NCI-H526 (cell line): ENCODE measurements around the gene FGD5.

Source experiments
- DNase-seq, 2 experiments: peaks; one replicate each; lab custom pipeline; 2025; lab: John Stamatoyannopoulos, UW

FGD5 gene

DNA sequence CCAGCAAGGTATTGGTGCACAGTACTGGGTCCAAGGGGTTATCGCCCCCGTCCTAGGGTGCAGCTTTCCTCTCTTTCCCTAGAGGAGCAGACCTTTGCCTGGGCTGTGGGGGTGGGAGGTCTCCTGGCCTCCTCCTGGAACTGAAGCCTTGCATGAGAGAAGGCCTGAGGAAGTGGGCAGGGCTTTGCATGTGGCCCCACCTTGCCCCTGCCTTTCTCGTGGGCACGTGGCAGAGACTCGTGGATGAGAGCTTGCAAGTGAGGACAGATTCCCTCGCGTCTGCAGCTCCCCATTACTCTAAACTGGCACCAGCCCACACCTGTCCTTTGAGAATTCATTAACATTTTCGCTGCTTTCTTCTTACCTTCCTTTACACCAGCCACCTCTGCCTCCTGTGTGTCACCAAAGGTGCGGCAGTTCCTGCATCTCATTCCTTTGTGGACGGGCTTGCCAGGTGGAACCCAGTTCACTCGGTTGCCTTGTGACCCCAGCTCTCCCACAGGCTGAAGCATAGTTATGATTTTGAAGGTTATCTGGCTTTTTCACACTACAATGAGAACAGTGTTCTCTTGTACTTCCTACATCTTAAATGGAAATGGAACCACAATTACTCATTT, 87.7 kb downstream of the FGD5 start:
- no peak for DNase-seq

DNA sequence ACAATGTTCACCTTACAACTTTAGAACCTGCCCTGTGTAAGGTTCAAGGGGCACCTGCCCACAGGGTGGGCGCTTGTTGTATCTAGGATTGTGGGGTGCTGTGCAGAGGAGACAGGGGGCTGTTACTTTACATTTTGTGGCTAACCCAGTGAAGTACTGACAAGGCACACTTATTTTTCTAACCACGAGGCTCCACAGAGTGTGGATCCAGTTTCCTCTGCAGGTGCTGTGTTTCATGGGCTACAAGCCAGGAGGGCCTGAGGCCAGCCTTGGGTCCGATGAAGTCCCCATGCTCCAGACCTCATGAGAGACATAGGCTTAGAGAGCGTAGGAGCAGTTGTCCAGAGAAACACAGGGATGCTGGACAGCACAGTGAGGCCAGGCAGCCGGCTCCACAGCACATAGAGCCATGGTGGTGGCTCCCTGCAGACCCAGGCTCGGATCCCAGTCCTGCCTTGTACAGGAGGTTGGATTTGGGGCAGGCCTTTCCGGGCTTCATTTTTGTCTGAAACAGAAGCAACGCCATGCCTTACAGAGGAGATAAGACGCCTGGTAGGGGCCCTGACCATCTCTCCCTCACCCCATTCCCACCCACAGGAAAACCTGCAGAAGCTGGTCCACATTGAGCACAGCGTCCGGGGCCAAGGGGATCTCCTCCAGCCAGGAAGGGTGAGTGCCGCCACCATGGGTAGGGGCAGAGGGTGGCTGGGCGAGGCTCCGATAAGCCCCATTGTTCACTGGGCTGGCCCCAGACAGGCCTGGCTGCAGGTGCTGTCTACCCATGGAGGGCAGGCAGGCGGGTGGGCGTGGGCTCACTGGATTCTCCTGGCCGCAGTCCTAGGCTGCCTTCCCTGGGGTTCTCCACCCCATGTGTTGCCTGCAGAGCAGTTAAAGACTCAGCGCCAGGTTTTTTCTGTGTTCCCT, 88.5 kb downstream of the FGD5 start:
- DNase-seq, result no peak

DNA sequence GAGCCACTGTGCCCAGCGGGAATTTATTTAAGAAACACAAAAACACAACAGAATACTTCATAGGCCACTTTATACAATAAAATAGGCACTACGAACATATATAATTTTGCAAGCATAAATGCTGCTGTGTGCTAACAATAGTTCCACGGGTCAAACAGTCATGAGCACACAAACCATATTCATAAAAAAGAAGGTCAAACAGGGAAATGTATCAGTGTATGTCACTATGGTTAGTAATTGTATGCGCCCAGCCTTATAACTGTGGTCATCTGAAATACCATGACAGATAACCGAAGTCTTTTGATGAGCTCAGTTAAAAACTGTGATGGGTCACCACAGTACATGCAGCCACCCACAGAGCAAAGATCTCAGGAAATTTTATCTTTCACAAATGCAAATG, 90.5 kb downstream of the FGD5 start:
- DNase-seq, result no peak

DNA sequence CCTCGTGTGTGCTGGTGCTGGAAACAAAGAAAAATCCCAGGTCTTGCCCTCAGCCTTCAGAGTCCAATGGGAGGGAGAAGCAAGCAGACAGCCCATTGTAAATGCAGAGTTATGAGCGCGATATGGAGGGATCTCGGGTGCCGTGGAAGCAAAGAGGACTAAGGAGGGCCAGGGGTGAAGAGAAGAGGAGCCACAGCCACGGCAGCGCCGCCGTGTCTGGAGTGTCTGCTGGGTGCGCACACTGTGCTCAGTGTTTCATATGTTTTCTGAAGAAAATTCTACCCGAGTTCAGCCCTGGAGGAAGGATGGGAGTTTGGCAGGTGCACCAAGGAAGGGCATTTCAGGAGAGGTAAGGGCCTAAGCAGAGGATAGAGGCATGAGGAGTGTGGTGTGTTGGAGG, 92.9 kb downstream of the FGD5 start:
- no peak for DNase-seq

DNA sequence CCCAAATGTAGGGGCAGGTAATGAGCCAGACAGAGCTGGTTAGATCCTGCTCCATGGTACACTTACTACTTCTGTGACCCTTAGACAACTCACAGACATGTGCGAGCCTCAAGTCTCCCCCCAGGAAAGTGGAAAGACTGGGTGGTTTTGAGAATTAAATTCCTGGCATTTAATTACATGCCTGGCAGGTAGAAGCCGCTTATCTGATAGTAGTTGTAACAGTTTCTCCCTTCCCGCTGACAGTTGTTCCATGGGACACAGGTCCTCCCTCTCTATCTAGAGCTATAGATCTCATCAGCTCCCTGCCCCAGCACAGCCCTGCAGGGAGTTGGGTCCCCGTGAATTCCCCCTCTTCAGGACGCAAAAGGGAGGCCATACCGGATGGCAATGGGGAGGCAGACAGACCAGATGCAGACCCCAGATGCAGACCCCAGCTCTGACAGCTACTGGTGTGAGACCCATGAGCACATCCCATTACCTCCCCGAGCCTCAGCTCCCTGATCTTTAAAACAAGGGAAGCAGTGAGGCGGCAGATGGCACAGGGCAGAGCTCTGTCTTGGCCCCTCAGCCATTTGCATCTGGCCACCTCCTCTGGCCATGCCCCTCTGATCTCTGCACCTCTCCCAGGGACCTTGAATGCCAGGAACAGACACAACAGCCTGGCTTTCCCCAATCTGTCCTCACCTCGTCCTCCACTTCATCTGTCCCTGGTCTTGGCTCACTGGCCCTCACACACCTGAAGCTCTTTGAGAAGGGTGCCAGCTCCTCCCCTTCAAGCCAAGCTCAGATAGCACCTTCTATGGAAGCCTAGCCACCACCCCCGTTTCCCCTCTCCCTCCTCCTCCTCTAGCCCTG, 94.5 kb downstream of the FGD5 start:
- DNase-seq, result no peak

DNA sequence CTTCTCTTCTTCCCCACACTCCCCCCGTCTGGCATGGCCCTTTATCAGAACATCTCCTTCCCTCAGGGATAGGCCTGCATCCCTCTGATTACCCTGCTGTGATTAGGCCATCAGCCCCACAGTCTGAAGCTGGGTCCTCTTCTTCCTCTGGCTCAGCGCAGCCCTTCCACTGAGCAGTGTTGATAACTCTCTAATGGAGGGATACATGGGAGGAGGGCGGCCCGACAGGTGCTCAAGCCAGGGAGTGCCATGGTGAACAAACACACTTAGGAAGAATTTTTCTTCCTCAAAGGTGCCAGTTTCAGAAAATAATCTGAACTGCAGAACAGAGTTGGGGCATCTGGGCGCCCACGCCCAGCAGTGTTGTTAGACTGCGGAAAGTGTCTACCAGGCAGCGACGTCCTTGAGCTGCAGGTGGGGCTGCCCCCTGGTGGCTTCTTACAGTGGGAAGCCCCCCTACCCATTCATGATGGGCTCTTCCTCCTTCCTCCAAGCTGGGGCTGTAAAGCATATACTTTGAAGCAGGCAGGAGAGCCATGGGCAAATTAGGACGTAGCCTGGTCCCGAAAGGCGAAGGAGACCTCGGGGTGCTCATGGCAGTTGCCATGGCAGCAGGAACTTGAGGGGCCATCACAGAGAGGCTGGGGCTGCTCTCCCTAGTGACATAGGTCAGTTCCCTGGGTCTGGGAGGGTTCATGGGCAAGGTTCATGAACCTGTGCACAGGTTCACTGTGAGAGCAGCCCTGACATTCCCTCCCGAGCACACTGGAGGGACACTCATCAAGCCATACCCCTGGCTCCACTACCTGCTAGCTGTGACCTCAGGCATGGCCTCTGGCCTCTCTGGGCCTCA, 95.4 kb downstream of the FGD5 start:
- DNase-seq, result peak in 1 of 2 experiments; percentile 10

DNA sequence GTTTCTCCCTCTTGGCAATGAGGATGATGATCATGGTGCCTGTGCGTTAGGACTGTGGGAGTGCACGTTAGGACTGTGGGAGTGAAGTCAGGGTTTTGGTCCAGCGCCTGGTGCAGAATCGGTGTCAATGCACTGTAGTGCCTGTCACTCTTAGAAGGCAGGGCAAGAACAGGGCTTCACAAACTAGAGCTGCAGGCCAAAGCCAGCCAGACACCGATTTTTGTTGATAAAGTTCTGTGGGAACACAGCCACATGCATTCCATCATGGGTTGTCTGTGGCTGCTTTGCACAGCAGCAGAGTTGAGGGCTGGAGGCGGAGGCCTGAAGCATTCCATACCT, 96.0 kb downstream of the FGD5 start:
- no peak for DNase-seq

DNA sequence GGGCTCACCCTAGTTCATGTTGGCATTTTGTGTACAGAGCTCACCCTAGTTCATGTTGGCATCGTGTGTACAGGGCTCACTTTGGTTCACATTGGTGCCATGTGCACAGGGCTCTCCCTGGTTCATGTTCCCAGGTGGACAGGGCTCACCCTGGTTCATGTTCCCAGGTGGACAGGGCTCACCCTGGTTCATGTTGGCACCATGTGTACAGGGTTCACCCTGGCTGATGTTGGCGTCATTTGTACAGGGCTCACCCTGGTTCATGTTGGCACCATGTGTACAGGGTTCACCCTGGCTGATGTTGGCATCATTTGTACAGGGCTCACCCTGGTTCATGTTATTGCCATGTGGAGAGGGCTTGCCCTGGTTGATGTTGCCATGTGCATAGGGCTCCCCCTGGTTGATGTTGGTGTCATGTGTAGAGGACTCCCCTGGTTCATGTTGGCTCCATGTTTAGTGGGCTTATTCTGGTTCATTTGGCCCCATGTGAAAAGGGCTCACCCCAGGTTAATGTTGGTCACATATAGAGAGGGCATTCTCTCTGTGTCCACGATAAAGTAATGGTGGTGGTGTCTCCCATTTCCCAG, 97.0 kb downstream of the FGD5 start:
- DNase-seq, result peak in 1 of 2 experiments; percentile 12

DNA sequence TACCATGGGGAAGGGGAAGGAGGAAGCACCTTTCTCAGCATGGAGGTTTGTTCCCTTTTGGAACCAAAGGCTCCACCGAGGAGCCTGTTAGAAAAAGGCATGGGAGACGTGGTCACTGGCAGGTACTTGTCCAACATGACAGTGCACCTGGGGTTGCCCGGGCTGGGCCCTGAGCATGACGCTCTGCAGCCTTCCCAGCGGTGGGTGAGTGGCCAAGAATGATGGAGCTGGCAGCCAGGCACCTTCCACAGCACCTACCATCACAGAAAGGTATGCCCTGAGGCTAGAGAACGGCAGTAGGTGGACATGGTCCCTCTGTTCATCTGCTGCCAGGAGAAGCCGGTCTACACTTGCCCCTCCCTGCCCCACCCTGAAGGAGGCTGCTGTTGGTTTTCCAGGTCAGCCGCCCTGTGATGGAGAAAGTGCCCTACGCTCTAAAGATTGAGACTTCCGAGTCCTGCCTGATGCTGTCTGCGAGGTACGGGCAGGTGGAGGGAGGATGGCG, 99.6 kb downstream of the FGD5 start:
- no peak for DNase-seq

DNA sequence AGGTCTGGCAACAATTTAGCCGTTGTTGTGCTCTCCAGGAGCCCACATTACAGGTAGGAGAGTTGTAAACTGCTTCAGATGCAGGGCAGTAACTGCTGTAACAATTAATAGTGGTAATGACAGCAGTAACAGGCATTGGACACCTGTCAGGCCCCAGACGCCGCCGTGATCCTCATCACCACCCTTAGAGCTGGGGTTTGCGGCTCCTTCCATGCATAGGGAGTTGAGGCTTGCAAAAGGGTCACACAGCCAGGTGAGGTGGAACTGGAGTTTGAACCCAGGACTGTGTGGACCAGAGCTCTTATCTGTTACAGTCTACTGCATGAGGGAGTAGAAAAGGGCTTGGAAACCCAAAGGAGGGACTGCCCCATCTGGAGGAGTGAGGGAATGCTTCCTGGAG, 101.8 kb downstream of the FGD5 start:
- DNase-seq, result no peak

DNA sequence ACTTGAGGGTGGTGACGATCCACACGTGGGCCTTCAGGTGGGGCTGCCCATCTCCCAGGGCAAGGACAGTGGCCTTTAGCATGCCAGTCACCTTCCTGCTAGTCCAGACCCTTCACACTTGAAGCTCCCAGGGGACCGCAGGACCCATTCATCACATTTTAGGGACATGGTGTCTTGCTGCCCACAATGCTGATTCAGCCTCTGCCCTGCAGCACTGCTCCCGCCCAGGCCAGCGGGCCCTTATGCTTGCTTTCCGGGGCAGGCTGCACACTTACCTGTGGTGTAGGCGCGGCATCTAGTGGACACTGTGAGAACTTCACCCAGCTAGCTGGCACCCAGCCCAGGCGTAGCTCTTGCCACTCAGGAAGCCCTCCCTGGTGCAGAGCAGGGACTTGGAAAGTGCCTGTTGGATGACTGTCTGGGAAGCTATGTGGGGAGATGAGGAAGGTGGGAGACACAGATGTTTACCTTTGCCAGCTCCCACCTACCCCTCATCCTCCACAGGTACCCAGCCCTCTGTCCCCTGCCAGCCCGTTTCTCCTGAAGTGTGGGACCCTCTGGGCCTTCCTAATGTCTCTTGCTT, 102.4 kb downstream of the FGD5 start:
- peak; percentile 34 to 86 for DNase-seq

DNA sequence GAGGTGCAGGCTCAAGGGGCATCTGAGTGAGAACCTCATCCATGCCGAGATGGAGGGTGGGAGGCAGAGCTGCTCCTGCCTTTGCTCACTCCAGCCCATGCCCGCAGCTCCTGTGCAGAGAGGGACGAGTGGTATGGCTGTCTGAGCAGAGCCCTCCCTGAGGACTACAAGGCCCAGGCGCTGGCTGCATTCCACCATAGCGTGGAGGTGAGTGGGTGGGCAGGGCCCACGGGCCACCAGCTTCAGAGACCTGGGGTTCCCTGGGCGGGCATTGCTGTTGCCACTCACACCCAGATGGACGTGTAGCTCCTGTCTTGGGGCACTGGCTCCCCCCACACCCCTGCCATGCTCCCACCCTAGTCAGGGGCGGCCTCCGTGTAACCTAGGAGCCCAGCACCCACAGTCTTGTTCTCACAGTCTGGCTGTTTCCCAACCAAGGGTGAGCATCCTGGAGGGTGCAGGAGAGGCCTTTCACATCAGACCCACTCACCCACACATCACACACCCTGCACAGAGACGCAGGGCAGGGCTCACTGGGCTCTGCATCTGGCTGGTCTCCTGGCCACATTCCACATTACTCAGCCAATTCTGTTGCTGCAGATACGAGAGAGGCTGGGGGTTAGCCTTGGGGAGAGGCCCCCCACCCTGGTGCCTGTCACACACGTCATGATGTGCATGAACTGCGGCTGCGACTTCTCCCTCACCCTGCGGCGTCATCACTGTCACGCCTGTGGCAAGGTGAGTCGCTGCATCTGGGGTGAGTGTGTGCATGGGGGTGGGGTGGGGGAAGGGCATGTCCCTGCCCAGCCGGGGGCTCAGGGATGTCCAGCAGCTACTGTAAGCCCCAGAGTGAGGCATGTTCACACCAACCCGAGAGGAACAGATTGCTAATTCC, 103.3 kb downstream of the FGD5 start:
- DNase-seq, result no peak

DNA sequence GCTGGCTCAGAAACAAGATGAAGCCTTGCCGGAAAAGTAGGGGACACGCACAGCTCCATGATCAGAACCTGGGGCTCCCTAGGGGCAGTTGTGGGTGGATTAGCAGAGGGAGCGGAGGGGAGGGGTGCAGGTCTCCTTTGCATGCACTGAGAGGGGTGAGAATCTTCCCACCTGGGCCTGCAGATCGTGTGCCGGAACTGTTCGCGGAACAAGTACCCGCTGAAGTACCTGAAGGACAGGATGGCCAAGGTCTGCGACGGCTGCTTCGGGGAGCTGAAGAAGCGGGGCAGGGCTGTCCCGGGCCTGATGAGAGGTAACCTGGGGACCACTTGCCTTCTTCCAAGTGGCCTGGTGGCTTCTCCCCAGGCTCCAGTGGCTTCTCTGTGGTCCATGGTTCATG, 104.1 kb downstream of the FGD5 start:
- DNase-seq, result no peak

DNA sequence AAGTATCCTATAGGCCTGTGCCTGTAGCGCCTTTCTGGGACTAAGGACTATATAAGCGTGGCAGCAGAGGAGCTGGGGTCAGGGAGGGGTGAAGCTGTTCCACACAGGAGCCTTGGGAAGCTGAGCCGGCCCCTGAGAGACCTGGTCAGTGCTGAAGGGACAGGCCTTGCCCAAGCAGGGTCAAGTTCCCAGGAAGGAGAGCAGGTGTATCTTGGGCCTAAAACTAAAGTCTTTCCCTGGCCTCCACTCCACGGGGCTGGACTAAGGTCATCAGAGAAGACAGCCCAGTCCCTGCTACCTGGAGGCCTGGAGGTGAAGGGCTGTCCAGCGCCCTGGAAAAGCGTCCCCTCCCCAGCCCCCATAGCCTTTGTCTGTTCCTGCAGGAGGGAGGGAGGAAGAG, 104.7 kb downstream of the FGD5 start:
- no peak for DNase-seq

DNA sequence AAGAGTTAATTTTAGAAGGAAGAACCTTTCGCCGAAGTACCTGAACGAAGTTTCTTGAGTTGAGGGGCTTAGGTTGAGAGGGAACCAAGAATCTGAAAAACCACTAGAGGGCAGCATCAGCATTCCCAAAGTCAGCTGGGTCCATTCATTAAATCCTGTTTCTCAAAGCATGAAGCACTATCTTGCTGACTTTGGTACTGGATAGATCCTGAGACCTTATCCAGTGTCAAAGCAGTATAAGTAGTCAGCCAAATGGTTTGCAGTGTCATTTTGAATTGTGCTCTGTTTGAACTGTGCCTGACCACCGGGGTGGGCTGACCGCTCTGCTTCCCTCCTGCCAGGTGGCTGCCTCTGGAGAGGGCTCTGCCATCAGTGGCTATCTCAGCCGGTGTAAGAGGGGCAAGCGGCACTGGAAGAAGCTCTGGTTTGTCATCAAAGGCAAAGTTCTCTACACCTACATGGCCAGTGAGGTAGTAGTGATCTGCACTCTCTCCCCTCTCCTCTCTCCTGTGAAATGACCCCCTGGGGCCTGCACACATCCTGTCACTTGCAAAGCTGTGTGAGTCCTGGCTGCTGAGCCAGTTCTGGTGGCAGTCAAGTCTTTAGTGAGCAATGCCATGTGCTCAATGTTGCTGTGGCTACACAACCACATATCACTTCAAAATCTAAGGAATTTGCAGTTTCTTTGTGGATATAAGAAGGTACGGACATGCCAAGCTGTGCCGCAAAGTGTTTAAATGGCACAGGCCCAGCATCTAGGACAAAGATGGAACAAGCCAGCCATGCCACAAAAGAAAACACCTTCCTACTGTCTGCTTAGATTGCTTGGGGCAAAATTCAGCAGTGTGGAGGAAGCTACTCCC, 107.2 kb downstream of the FGD5 start:
- DNase-seq, result peak; percentile 14 to 83

DNA sequence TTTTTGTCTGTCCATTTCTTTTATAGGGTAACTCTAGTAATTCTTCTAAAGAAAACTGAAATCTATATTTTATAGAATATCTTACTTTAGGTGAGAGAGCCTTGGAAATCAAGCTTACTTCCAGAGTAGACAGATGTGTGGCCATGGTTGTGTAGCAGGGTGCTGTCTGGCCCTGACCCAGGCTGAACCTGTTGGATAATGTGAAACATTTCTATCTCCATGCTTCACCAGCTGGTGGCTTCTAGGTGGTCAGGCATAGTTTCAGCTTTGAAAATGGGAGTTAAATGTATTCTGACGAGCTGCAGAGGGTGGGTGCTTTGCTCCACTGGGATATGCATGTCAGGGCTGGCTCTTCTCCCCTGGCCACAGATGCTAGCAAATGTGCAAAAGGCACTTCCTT, 107.8 kb downstream of the FGD5 start:
- DNase-seq, result no peak

DNA sequence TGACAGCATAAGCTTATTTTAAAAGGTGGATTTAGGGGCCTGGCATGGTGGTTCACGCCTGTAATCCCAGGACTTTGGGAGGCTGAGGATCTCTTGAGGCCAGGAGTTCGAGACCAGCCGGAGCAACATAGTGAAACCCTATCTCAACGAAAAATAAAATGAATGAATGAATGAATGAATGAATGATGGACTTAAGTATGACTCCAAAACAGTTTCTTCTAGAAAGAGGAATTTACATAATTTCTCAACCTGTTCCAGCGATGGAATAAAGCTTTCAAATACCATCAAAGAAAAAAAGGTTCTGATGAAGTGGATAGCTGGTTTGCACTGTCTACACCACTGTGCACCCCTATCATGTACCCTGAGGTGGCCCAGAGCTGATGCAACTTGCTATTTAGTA, 108.5 kb downstream of the FGD5 start:
- no peak for DNase-seq

DNA sequence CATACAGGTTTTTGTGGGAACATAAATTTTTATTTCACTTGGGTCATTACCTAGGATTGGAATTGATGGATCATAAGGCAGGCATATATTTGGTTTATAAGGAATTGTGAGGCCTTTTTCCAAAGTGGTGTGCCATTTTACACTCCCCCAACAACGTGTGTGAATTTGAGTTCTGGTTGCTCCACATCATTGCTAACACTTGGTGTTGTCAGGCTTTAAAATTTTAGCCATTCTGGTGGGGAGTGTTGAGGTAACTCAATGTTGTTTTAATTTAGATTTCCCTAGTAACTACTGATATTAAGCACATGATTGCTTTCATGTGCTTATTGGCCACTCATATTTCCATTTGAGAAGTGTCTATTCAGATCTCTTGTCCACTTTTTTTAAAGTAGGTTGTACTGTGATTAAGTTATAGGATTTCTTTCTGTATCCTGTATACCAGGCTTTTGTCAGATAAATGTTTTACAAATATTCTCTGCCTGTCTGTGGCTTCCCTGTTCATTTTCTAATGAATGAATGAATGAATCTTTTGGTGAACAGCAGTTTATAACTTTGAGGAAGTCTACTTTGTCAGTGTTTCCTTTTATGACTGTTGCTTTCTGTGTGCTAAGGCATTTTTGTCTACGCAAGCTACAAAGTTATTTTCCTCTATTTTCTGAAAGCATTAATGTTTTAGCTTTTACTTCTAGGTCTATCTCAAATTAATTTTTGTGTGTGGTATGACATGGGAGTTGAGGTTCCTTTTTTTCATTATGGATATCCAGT, 110.7 kb downstream of the FGD5 start:
- no peak for DNase-seq
